IPS-18c (cell line): Measurements from ENCODE around the gene TNIK.

Experiments
- H3K4me3 ChIP-seq: 2 replicates; pipeline ENCODE4 v1.7.0; 2013; ENCODE audit warnings: low read depth, mild to moderate bottlenecking, low read length, moderate library complexity; ENCODE audit not compliant: insufficient read depth
- H3K9me3 ChIP-seq: one replicate; pipeline ENCODE4 v1.6.1; 2013; ENCODE audit warnings: mild to moderate bottlenecking, low read length, moderate library complexity; ENCODE audit not compliant: control insufficient read depth, insufficient read depth

Gene TNIK

GRCh38 chr3:171061749-171062148 lies 398.5 kb downstream of the TNIK start:
- Histone ChIP-seq H3K9me3 (peaks cover 3% of the 10 kb centered on the region), H3K4me3 (no peak overlapping the region)

GRCh38 chr3:171059978-171060377 lies 400.2 kb downstream of the TNIK start:
- H3K9me3 ChIP-seq = peaks cover 3% of the 10 kb centered on the region
- no peak overlapping the region for H3K4me3 ChIP-seq

- H3K4me3 ChIP-seq = no peak overlapping the region
- H3K9me3 ChIP-seq = peaks cover 3% of the 10 kb centered on the region
Measured at GRCh38 chr3:171058873-171059603, 401.2 kb downstream of the TNIK start.

GRCh38 chr3:171058058-171058457 lies 402.1 kb downstream of the TNIK start:
- Histone ChIP-seq H3K9me3 (no peaks in the 10 kb centered on the region), H3K4me3 (no peak overlapping the region)

- H3K9me3 ChIP-seq = no peaks in the 10 kb centered on the region
Measured at GRCh38 chr3:171057072-171057471, 403.1 kb downstream of the TNIK start.

GRCh38 chr3:171056528-171056927 lies 403.7 kb downstream of the TNIK start:
- Histone ChIP-seq H3K9me3 (no peaks in the 10 kb centered on the region), H3K4me3 (no peak overlapping the region)

More at GRCh38 chr3:171057072-171057471, 403.1 kb downstream of the TNIK start:
- H3K4me3 ChIP-seq = no peak overlapping the region

GRCh38 chr3:171055336-171056178 lies 404.6 kb downstream of the TNIK start:
- no peak overlapping the region for H3K4me3 ChIP-seq

GRCh38 chr3:171054921-171055320 lies 405.3 kb downstream of the TNIK start:
- Histone ChIP-seq H3K4me3 (no peak overlapping the region), H3K9me3 (no peaks in the 10 kb centered on the region)

More at GRCh38 chr3:171055336-171056178, 404.6 kb downstream of the TNIK start:
- no peaks in the 10 kb centered on the region for H3K9me3 ChIP-seq

GRCh38 chr3:171054231-171054630 lies 406.0 kb downstream of the TNIK start:
- Histone ChIP-seq H3K4me3 (no peak overlapping the region), H3K9me3 (no peaks in the 10 kb centered on the region)

- H3K9me3 ChIP-seq = peaks cover 4% of the 10 kb centered on the region
- H3K4me3 ChIP-seq = no peak overlapping the region
Measured at GRCh38 chr3:171049861-171050444, 410.3 kb downstream of the TNIK start.

- Histone ChIP-seq H3K4me3 (no peak overlapping the region), H3K9me3 (peaks cover 4% of the 10 kb centered on the region)
Measured at GRCh38 chr3:171046760-171047159, 413.4 kb downstream of the TNIK start.

GRCh38 chr3:171044835-171045793 lies 415.1 kb downstream of the TNIK start:
- peaks cover 4% of the 10 kb centered on the region for H3K9me3 ChIP-seq
- H3K4me3 ChIP-seq = no peak overlapping the region

- Histone ChIP-seq H3K4me3 (no peak overlapping the region), H3K9me3 (peaks cover 4% of the 10 kb centered on the region)
Measured at GRCh38 chr3:171044384-171044783, 415.8 kb downstream of the TNIK start.

- no peaks in the 10 kb centered on the region for H3K9me3 ChIP-seq
- H3K4me3 ChIP-seq = no peak overlapping the region
Measured at GRCh38 chr3:171039674-171040073, 420.5 kb downstream of the TNIK start.

- no peak overlapping the region for H3K4me3 ChIP-seq
Measured at GRCh38 chr3:171038342-171038741, 421.9 kb downstream of the TNIK start.

GRCh38 chr3:171028779-171029232 lies 431.4 kb downstream of the TNIK start:
- H3K9me3 ChIP-seq = no peaks in the 10 kb centered on the region
- H3K4me3 ChIP-seq = peak overlapping the region; percentile 32; the same call in 1 of the 2 replicates

More at GRCh38 chr3:171038342-171038741, 421.9 kb downstream of the TNIK start:
- H3K9me3 ChIP-seq = no peaks in the 10 kb centered on the region
